ENCODE data around the gene CYS1. TPM values are rescaled to one million over a fixed set of nuclear protein-coding genes. Genes with fewer than 3 reads are reported as not detected.

Gene CYS1
- total and polyA plus RNA-seq, 2 of the 13 experiments (the other 11 are each of a cell fraction or from before 2014, with no cell fraction given) = 0.04 TPM; not detected in 1

- TF ChIP-seq YEATS2 (CRISPR knock-in tag; IDR thresholded peaks at IDR 0.05; ENCODE audit: borderline replicate concordance) (peak; percentile 74; the same call in 1 of the 2 replicates), ZBTB21 (CRISPR knock-in tag; IDR thresholded peaks at IDR 0.05) (no peak), JUND (CRISPR knock-in tag; IDR thresholded peaks at IDR 0.05) (peak; percentile 86), CAMTA2 (CRISPR knock-in tag; IDR thresholded peaks at IDR 0.05; ENCODE audit: borderline replicate concordance) (0 out of 2 replicates have a peak, but pooled peaks have one; percentile 66), ZNF776 (CRISPR knock-in tag; IDR thresholded peaks at IDR 0.05) (peak; percentile 90)
Observed at GRCh38 chr2:10120158-10120876, 40.1 kb upstream of the CYS1 start (continued).

GRCh38 chr2:10119601-10120157, 39.5 kb upstream of the CYS1 start:
- peaks cover 51% of the 10 kb centered on the region for H3K4me1 ChIP-seq (ENCODE audit: insufficient read depth, low read length)
- 32% methylated on average over 14 of the region's 14 CpGs for WGBS (ENCODE audit: low lambda C conversion rate)
- H2AFZ ChIP-seq (ENCODE audit: low read length) = no peak overlapping the region
- intact Hi-C loops (cut with micrococcal nuclease; ENCODE audit: unreplicated experiment) (loop anchor here (1.0 to 10.0 kb wide), 4 partner anchors 47 to 285 kb away; partner anchors contain the start of gene GRHL1), in situ Hi-C loops (cut with HindIII; ENCODE audit: extremely low pct_ligation_motif_present, low pct_unique_long_range_greater_than_20kb) (loop anchor here (5.0 kb wide), 2 partner anchors 42 to 318 kb away; no protein-coding TSS in a partner anchor)
- BruUV-seq (replicated peaks) = no TSS peak
- peak overlapping the region; percentile 98 for H3K4me2 ChIP-seq (ENCODE audit: low read depth, low read length)
- no peaks in the 10 kb centered on the region for H4K20me1 ChIP-seq (ENCODE audit: insufficient read depth, low read length)
- peak overlapping the region; percentile 92 for H3K27ac ChIP-seq (ENCODE audit: extremely low read length, insufficient read depth, low read length)
- ChIA-PET POLR2A (interaction anchor here (0.6 to 1.2 kb wide), 5 partner anchors 182 to 489 kb away, joined by 3 to 4 read pairs (median 4); partner anchors contain the start of genes ODC1 and YWHAQ), CTCF (ENCODE audit: low intra/inter-chr PET ratio, low total read pairs) (no interaction called here)
- no peaks in the 10 kb centered on the region for H3K9me3 ChIP-seq (ENCODE audit: low read length)
- peak overlapping the region; percentile 31 to 99 (median 52); a peak in 5 of 6 replicates for H3K4me3 ChIP-seq (replicated peaks in 1 of 3; ENCODE audit: insufficient read depth in 1 of 3, low read depth in 2 of 3, low read length in 3 of 3)
- H3K36me3 ChIP-seq (replicated peaks in 1 of 2; ENCODE audit: control insufficient read depth in 1 of 2, insufficient read depth in 2 of 2, low read length in 2 of 2) = no peaks in the 10 kb centered on the region
- H3K79me2 ChIP-seq (ENCODE audit: insufficient read depth, low read length) = peaks cover 35% of the 10 kb centered on the region
- H3K9ac ChIP-seq (ENCODE audit: insufficient read depth, low read depth, low read length) = peak overlapping the region; percentile 93
- FAIRE-seq (peak; percentile 15), DNase-seq (ENCODE audit: low spot score) (no peak), ATAC-seq (no peak)
- H3K27me3 ChIP-seq (ENCODE audit: control insufficient read depth in 1 of 2, insufficient read depth in 2 of 2, low read length in 2 of 2) = no peaks in the 10 kb centered on the region
- no peak for TF ChIP-seq MYNN (CRISPR knock-in tag; IDR thresholded peaks at IDR 0.05; ENCODE audit: low read depth)
- TF ChIP-seq ZNF264 (CRISPR knock-in tag; IDR thresholded peaks at IDR 0.05) = no peak
- no peak for TF ChIP-seq TEAD2 (CRISPR knock-in tag; IDR thresholded peaks at IDR 0.05)
- TF ChIP-seq ZNF816 (CRISPR knock-in tag; IDR thresholded peaks at IDR 0.05; ENCODE audit: borderline replicate concordance) = no peak
- TF ChIP-seq KDM1A (CRISPR knock-in tag; IDR thresholded peaks at IDR 0.05) = peak; percentile 69; the same call in 1 of the 2 replicates
- peak; percentile 22; the same call in 1 of the 2 replicates for TF ChIP-seq HES4 (CRISPR knock-in tag; IDR thresholded peaks at IDR 0.05; ENCODE audit: borderline replicate concordance)
- no peak for TF ChIP-seq ZBTB14 (CRISPR knock-in tag; IDR thresholded peaks at IDR 0.05)
- TF ChIP-seq CEBPB (IDR thresholded peaks at IDR 0.05; ENCODE audit: borderline replicate concordance, low read depth, low read length) = no peak
- TF ChIP-seq E2F5 (CRISPR knock-in tag; conservative IDR thresholded peaks at IDR 0.05) = no peak
- TF ChIP-seq TSC22D2 (CRISPR knock-in tag; IDR thresholded peaks at IDR 0.05; ENCODE audit: borderline replicate concordance) = no peak; the same call in 1 of the 2 replicates
- TF ChIP-seq SMARCE1 (IDR thresholded peaks at IDR 0.05; ENCODE audit: borderline replicate concordance) = no peak
- TF ChIP-seq ZNF7 (CRISPR knock-in tag; IDR thresholded peaks at IDR 0.05) = no peak
- no peak for TF ChIP-seq ZNF891 (CRISPR knock-in tag; IDR thresholded peaks at IDR 0.05)
- TF ChIP-seq SNRNP70 (IDR thresholded peaks at IDR 0.05; ENCODE audit: low read depth, low read length) = no peak
- no peak for TF ChIP-seq ZNF720 (CRISPR knock-in tag; IDR thresholded peaks at IDR 0.05)
- TF ChIP-seq PLSCR1 (CRISPR knock-in tag; IDR thresholded peaks at IDR 0.05; ENCODE audit: borderline replicate concordance) = no peak

Data from HepG2 (cell line).